ENCODE data around the gene KLHL15.

- TF ChIP-seq GATA2 (IDR thresholded peaks at IDR 0.05; ENCODE audit: low read depth, low read length) (no peak), GATA3 (IDR thresholded peaks at IDR 0.05; ENCODE audit: low read depth, low read length) (no peak)
Observed at GRCh38 chrX:24034485-24034884, 7.5 kb upstream of the KLHL15 start.
